Occipital lobe (tissue), 2 donors: ENCODE measurements around the gene COL12A1. TPM values are rescaled to one million over a fixed set of nuclear protein-coding genes. Genes with fewer than 3 reads are reported as not detected.

Experiments used
- DNase-seq: peaks from one replicate; lab custom pipeline; 2025; lab: John Stamatoyannopoulos, UW
- total RNA-seq: library from RNA; depleted of rRNA; stranded (reverse); fragments of >200 nt; gene quantifications from one replicate; pipeline ENCODE4 v1.2.3, GENCODE V29; 2014

COL12A1 gene
- total RNA-seq, 1 donor from 2014 or later, result 36.2 TPM

GRCh38 chr6:75180864-75181263, 25.0 kb downstream of the COL12A1 start:
- DNase-seq, result no peak

GRCh38 chr6:75178757-75179156, 27.1 kb downstream of the COL12A1 start:
- DNase-seq, result no peak

- DNase-seq, result no peak
Measured at GRCh38 chr6:75176076-75176582, 29.7 kb downstream of the COL12A1 start.

- DNase-seq, result no peak
Measured at GRCh38 chr6:75171986-75172385, 33.9 kb downstream of the COL12A1 start.

GRCh38 chr6:75171567-75171966, 34.3 kb downstream of the COL12A1 start:
- no peak for DNase-seq

GRCh38 chr6:75170691-75171560, 34.9 kb downstream of the COL12A1 start:
- DNase-seq, result no peak

- no peak for DNase-seq
Measured at GRCh38 chr6:75169689-75170586, 35.9 kb downstream of the COL12A1 start.

GRCh38 chr6:75167851-75168250, 38.0 kb downstream of the COL12A1 start:
- no peak for DNase-seq

- DNase-seq, result no peak
Measured at GRCh38 chr6:75167325-75167724, 38.5 kb downstream of the COL12A1 start.

GRCh38 chr6:75166773-75167172, 39.1 kb downstream of the COL12A1 start:
- DNase-seq, result no peak

- DNase-seq, result no peak
Measured at GRCh38 chr6:75166236-75166635, 39.6 kb downstream of the COL12A1 start.

GRCh38 chr6:75158176-75158575, 47.7 kb downstream of the COL12A1 start:
- no peak for DNase-seq

GRCh38 chr6:75157336-75157735, 48.5 kb downstream of the COL12A1 start:
- no peak for DNase-seq

- DNase-seq, result no peak
Measured at GRCh38 chr6:75156186-75156878, 49.5 kb downstream of the COL12A1 start.

- DNase-seq, result no peak
Measured at GRCh38 chr6:75155631-75156030, 50.2 kb downstream of the COL12A1 start.

- DNase-seq, result no peak
Measured at GRCh38 chr6:75154973-75155372, 50.9 kb downstream of the COL12A1 start.

GRCh38 chr6:75150685-75151412, 55.0 kb downstream of the COL12A1 start:
- DNase-seq, result no peak

GRCh38 chr6:75149696-75150095, 56.2 kb downstream of the COL12A1 start:
- DNase-seq, result no peak

- DNase-seq, result no peak
Measured at GRCh38 chr6:75149240-75149639, 56.6 kb downstream of the COL12A1 start.

GRCh38 chr6:75147512-75147911, 58.3 kb downstream of the COL12A1 start:
- no peak for DNase-seq

GRCh38 chr6:75145976-75146375, 59.9 kb downstream of the COL12A1 start:
- no peak for DNase-seq
